Thyroid gland (tissue), 4 donors: ENCODE measurements around the gene ARMC2. TPM values are rescaled to one million over a fixed set of nuclear protein-coding genes. Genes with fewer than 3 reads are reported as not detected.

Experiments used
- DNase-seq, 2 donors: peaks; one replicate each; pipeline ENCODE4 v3.0.0-alpha.2; 2019
- H3K27ac ChIP-seq, 3 donors: fragments of 200-600 bp; sonication (generic); 1 replicate in 2 of 3; 2 replicates in 1 of 3; pipeline ENCODE4 v1.5.1; 2016 to 2019; ENCODE audit warnings: mild to moderate bottlenecking in 1 of 3, moderate library complexity in 1 of 3
- H3K27me3 ChIP-seq: fragments of 200-600 bp; sonication (generic); one replicate; pipeline ENCODE4 v1.5.1; 2019
- H3K36me3 ChIP-seq, 2 donors: fragments of 200-600 bp; sonication (generic); one replicate each; pipeline ENCODE4 v1.5.1; 2016 to 2019
- H3K4me1 ChIP-seq, 2 donors: fragments of 200-600 bp; sonication (generic); one replicate each; pipeline ENCODE4 v1.5.1; 2017 to 2019
- H3K4me3 ChIP-seq, 3 donors: fragments of 200-600 bp; sonication (generic); replicated peaks in 1 of 3; 1 replicate in 2 of 3; 2 replicates in 1 of 3; pipeline ENCODE4 v1.5.1; 2016; ENCODE audit warnings: mild to moderate bottlenecking in 1 of 3
- H3K9me3 ChIP-seq: fragments of 200-600 bp; sonication (generic); one replicate; pipeline ENCODE4 v1.5.1; 2017
- POLR2A ChIP-seq, 2 donors: fragments of 450-650 bp; IDR thresholded peaks; one replicate each; pipeline ENCODE4 v1.6.1; 2017; ENCODE audit warnings: antibody characterized with exemption in 2 of 2, mild to moderate bottlenecking in 2 of 2, moderate library complexity in 1 of 2
- WGBS, 2 donors: methylation state at CpG; one replicate each; pipeline ENCODE4 v1.1.5; 2017; 5-methylcytosine and 5-hydroxymethylcytosine counted together
- intact Hi-C: fragments of 100-400 bp; cut with DNase I; formaldehyde crosslinking; loops from one replicate; pipeline ENCODE4 v1.15.1; 2023
- total RNA-seq, 4 donors: library from RNA; depleted of rRNA; stranded (reverse); fragments of >200 nt; gene quantifications; one replicate each; pipeline ENCODE4 v1.2.3, GENCODE V29; 2016
- TF ChIP-seq, protein P1 (sequence below), 6 experiments: fragments of 200-600 bp in 3 of 6; fragments of 450-650 bp in 3 of 6; sonication (generic) in 3 of 6; IDR thresholded peaks; one replicate each; pipeline ENCODE4 v1.5.1; 2016 to 2019; ENCODE audit warnings: antibody characterized with exemption in 6 of 6, mild to moderate bottlenecking in 2 of 6, inconsistent platforms in 1 of 6, moderate library complexity in 1 of 6

ARMC2 gene
- total RNA-seq, 4 donors from 2014 or later, result 5.2 to 9.3 (median 6.9) TPM

DNA sequence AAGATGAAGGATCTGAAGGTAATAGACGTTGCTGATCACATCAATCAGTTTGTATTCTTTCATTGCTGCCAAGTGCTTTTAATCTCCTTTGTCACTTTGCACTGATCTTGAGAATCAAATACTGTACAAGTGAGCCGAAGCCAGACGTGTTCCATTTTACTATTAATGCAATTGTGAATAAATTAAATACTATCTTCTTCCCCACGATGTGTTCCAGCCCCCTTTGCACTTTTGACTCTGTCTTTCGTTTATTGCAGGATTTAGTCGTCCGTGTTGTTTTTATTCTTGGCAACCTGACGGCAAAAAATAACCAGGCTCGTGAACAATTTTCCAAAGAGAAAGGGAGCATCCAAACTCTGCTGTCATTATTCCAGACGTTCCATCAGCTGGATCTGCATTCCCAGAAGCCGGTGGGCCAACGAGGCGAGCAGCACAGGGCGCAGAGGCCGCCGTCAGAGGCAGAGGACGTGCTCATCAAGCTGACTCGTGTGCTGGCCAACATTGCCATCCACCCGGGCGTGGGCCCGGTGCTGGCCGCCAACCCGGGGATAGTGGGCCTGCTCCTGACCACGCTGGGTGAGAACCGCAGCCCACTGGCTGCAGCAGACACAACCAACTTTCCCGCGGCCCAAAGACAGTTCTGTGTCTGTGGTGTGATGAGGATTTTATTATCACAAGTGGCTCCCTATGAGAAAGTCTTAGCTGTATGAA, 104.7 kb downstream of the ARMC2 start:
- no peak for DNase-seq
- TF ChIP-seq, protein P1, sequence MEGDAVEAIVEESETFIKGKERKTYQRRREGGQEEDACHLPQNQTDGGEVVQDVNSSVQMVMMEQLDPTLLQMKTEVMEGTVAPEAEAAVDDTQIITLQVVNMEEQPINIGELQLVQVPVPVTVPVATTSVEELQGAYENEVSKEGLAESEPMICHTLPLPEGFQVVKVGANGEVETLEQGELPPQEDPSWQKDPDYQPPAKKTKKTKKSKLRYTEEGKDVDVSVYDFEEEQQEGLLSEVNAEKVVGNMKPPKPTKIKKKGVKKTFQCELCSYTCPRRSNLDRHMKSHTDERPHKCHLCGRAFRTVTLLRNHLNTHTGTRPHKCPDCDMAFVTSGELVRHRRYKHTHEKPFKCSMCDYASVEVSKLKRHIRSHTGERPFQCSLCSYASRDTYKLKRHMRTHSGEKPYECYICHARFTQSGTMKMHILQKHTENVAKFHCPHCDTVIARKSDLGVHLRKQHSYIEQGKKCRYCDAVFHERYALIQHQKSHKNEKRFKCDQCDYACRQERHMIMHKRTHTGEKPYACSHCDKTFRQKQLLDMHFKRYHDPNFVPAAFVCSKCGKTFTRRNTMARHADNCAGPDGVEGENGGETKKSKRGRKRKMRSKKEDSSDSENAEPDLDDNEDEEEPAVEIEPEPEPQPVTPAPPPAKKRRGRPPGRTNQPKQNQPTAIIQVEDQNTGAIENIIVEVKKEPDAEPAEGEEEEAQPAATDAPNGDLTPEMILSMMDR (IDR thresholded peaks at IDR 0.05), result no peak
- no peak for TF ChIP-seq POLR2A (IDR thresholded peaks at IDR 0.05)
- intact Hi-C loops, result loop anchor here (10.0 kb wide), 1 partner anchor 52 kb away; no protein-coding TSS in a partner anchor
- no peaks in the 10 kb centered on the region for H3K27me3 ChIP-seq
- peaks cover 11 to 25% of the 10 kb centered on the region in 2 donors for H3K4me1 ChIP-seq
- H3K36me3 ChIP-seq, result no peaks in the 10 kb centered on the region
- WGBS, 2 donors, result 73 to 86% methylated on average over 24 to 27 of the region's 27 CpGs
- no peaks in the 10 kb centered on the region for H3K9me3 ChIP-seq
- no peak overlapping the region for H3K4me3 ChIP-seq
- no peak overlapping the region for H3K27ac ChIP-seq

- intact Hi-C loops, result loop anchor here (10.0 kb wide), 1 partner anchor 51 kb away; no protein-coding TSS in a partner anchor
- no peaks in the 10 kb centered on the region for H3K36me3 ChIP-seq
These were observed 105.5 kb downstream of the ARMC2 start for GRCh38 chr6:108953681-108954080.

DNA sequence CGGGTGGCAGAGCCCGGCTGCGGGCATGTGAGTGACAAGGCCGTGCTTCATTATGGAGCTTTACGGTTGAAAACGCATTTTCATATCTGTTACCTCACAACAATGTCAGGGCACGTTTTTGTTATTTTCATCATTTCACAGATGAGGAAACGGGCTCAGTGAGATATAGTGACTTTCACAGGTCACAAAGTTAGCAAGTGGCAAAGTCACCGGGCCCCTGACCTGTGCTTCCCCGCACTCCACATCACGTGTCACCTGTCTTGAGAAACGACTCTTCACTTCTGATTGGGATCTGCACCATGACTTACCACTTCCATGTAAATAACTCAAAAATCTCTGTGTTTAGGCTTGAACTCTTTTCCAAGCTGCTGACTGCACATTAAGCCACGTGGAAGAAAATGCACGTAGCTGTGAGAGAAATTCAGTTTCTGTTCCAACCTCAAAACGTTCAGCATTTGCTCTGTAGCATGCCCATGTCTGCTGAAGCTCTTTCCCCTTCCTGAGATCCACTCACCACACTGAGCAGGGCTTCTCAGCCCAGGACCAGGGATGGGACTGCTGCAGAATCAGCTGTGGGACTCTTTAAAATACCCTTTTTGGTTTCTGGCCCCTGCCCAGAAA, 107.2 kb downstream of the ARMC2 start:
- no peak for DNase-seq
- intact Hi-C loops, result loop anchor here (10.0 kb wide), 1 partner anchor 49 kb away; no protein-coding TSS in a partner anchor
- no peaks in the 10 kb centered on the region for H3K27me3 ChIP-seq
- no peak overlapping the region for H3K27ac ChIP-seq
- H3K9me3 ChIP-seq, result no peaks in the 10 kb centered on the region
- H3K4me1 ChIP-seq, result peaks cover 0 to 8% of the 10 kb centered on the region in 2 donors
- H3K4me3 ChIP-seq, result no peak overlapping the region
- H3K36me3 ChIP-seq, result no peaks in the 10 kb centered on the region
- TF ChIP-seq, protein P1 (IDR thresholded peaks at IDR 0.05), result no peak
- TF ChIP-seq POLR2A (IDR thresholded peaks at IDR 0.05), result no peak
- 75 to 77% methylated on average over 15 of the region's 15 CpGs for WGBS, 2 donors

More at GRCh38 chr6:108953681-108954080, 105.5 kb downstream of the ARMC2 start:
- peaks cover 4 to 17% of the 10 kb centered on the region in 2 donors for H3K4me1 ChIP-seq
- H3K27me3 ChIP-seq, result no peaks in the 10 kb centered on the region
- TF ChIP-seq, protein P1 (IDR thresholded peaks at IDR 0.05), result no peak
- no peak for TF ChIP-seq POLR2A (IDR thresholded peaks at IDR 0.05)
- no peaks in the 10 kb centered on the region for H3K9me3 ChIP-seq
- H3K4me3 ChIP-seq, result no peak overlapping the region
- H3K27ac ChIP-seq, result no peak overlapping the region
- no peak for DNase-seq

- Histone ChIP-seq H3K9me3 (no peaks in the 10 kb centered on the region), H3K4me3 (no peak overlapping the region), H3K27me3 (no peaks in the 10 kb centered on the region), H3K27ac (peak overlapping the region in 2 of 3 donors; percentile 47 to 57), H3K4me1 (peaks cover 0 to 8% of the 10 kb centered on the region in 2 donors), H3K36me3 (no peaks in the 10 kb centered on the region)
- intact Hi-C loops, result loop anchor here (10.0 kb wide), 1 partner anchor 48 kb away; no protein-coding TSS in a partner anchor
- 31 to 48% methylated on average over 4 of the region's 4 CpGs for WGBS, 2 donors
- peak; percentile 63 to 70 for DNase-seq
- TF ChIP-seq, protein P1 (IDR thresholded peaks at IDR 0.05), result no peak
- TF ChIP-seq POLR2A (IDR thresholded peaks at IDR 0.05), result no peak
These were observed 109.0 kb downstream of the ARMC2 start for GRCh38 chr6:108957221-108957620.
